WTC11 (cell line): ENCODE data around the gene ST6GALNAC5. TPM values are rescaled to one million over a fixed set of nuclear protein-coding genes. Genes with fewer than 3 reads are reported as not detected.

Source experiments
- ATAC-seq: fragments of 200-7000 bp; cut with Tn5 transposase; 2 replicates; pipeline ENCODE4 v1.10.0; 2021; ENCODE audit warnings: mild to moderate bottlenecking, moderate library complexity
- CTCF ChIA-PET: fragments of 300-600 bp; sonication (Branson Sonifier 250); formaldehyde crosslinking; loops from one replicate; lab custom pipeline; 2021; ENCODE audit warnings: antibody characterized with exemption; lab: Charles Lee
- POLR2A ChIA-PET: fragments of 350-600 bp; sonication (Branson Sonifier 250); formaldehyde crosslinking; loops from one replicate; lab custom pipeline; 2021; ENCODE audit warnings: antibody characterized with exemption; lab: Charles Lee
- DNase-seq: peaks from one replicate; pipeline ENCODE4 v3.0.0; 2021; ENCODE audit warnings: low spot score
- H3K27ac Mint-ChIP-seq: 2 replicates; pipeline ENCODE4 v1.8.0; 2021; ENCODE audit warnings: mixed read lengths
- H3K27me3 Mint-ChIP-seq: 2 replicates; pipeline ENCODE4 v1.8.0; 2021; ENCODE audit warnings: low read depth, mild to moderate bottlenecking, moderate library complexity, mixed read lengths
- H3K36me3 Mint-ChIP-seq: 2 replicates; pipeline ENCODE4 v1.8.0; 2021; ENCODE audit warnings: mixed read lengths
- H3K4me1 Mint-ChIP-seq: 2 replicates; pipeline ENCODE4 v1.8.0; 2022; ENCODE audit warnings: mixed read lengths
- H3K4me3 Mint-ChIP-seq: 2 replicates; pipeline ENCODE4 v1.8.0; 2021; ENCODE audit warnings: mild to moderate bottlenecking, moderate library complexity, mixed read lengths
- H3K9me3 Mint-ChIP-seq: 2 replicates; pipeline ENCODE4 v1.8.0; 2021; ENCODE audit warnings: mixed read lengths
- CBFB ChIP-seq: sonication (generic); formaldehyde crosslinking; IDR thresholded peaks from 2 replicates; pipeline ENCODE4 v1.8.1; 2022; ENCODE audit warnings: mild to moderate bottlenecking, low read depth, missing genetic modification reagents
- EMX1 ChIP-seq: fragments of 250-450 bp; sonication (Bioruptor Pico); IDR thresholded peaks from 2 replicates; pipeline ENCODE4 v1.8.0; 2021; ENCODE audit warnings: mild to moderate bottlenecking
- FOXP1 ChIP-seq: sonication (generic); formaldehyde crosslinking; IDR thresholded peaks from 2 replicates; pipeline ENCODE4 v1.8.0; 2022; ENCODE audit warnings: missing genetic modification reagents, mild to moderate bottlenecking, moderate library complexity, borderline replicate concordance
- HMGA2 ChIP-seq: fragments of 250-450 bp; sonication (Bioruptor Pico); IDR thresholded peaks from 2 replicates; pipeline ENCODE4 v1.4.0; 2021; ENCODE audit warnings: mild to moderate bottlenecking, moderate library complexity
- IRF2 ChIP-seq: sonication (generic); formaldehyde crosslinking; IDR thresholded peaks from 2 replicates; pipeline ENCODE4 v1.8.0; 2022; ENCODE audit warnings: low read depth, missing genetic modification reagents, borderline replicate concordance
- KAT7 ChIP-seq: sonication (generic); formaldehyde crosslinking; IDR thresholded peaks from 2 replicates; pipeline ENCODE4 v1.8.1; 2023; ENCODE audit warnings: missing genetic modification reagents, mild to moderate bottlenecking, borderline replicate concordance
- NR3C1 ChIP-seq: sonication (generic); formaldehyde crosslinking; conservative IDR thresholded peaks from 2 replicates; pipeline ENCODE4 v1.8.1; 2023; ENCODE audit warnings: low read depth, mild to moderate bottlenecking, missing genetic modification reagents
- RELA ChIP-seq: sonication (generic); formaldehyde crosslinking; IDR thresholded peaks from 2 replicates; pipeline ENCODE4 v1.8.1; 2022; ENCODE audit warnings: missing genetic modification reagents, mild to moderate bottlenecking, borderline replicate concordance
- SP1 ChIP-seq: sonication (generic); formaldehyde crosslinking; conservative IDR thresholded peaks from 2 replicates; pipeline ENCODE4 v1.8.1; 2022; ENCODE audit warnings: missing genetic modification reagents
- STAT6 ChIP-seq: sonication (generic); formaldehyde crosslinking; conservative IDR thresholded peaks from 2 replicates; pipeline ENCODE4 v1.8.1; 2023; ENCODE audit warnings: mild to moderate bottlenecking, low read depth, missing genetic modification reagents, moderate library complexity
- USF1 ChIP-seq: sonication (generic); formaldehyde crosslinking; IDR thresholded peaks from 2 replicates; pipeline ENCODE4 v1.8.0; 2022; ENCODE audit warnings: mild to moderate bottlenecking, missing genetic modification reagents
- ZNF263 ChIP-seq: sonication (generic); formaldehyde crosslinking; IDR thresholded peaks from 2 replicates; pipeline ENCODE4 v1.8.1; 2022; ENCODE audit warnings: low read depth, mild to moderate bottlenecking, moderate library complexity, missing genetic modification reagents
- ZSCAN18 ChIP-seq: fragments of 250-450 bp; sonication (Bioruptor Pico); IDR thresholded peaks from 2 replicates; pipeline ENCODE4 v2.1.2; 2022; ENCODE audit warnings: mild to moderate bottlenecking, moderate library complexity
- total RNA-seq: library from RNA; stranded (reverse); gene quantifications from 3 replicates; pipeline ENCODE4 v1.2.3, GENCODE V29; 2021
- TF ChIP-seq, protein P1 (sequence below): sonication (generic); formaldehyde crosslinking; IDR thresholded peaks from 2 replicates; pipeline ENCODE4 v1.8.1; 2022; ENCODE audit warnings: mild to moderate bottlenecking, moderate library complexity, missing genetic modification reagents
- TF ChIP-seq, protein P2 (sequence below): sonication (generic); formaldehyde crosslinking; IDR thresholded peaks from 2 replicates; pipeline ENCODE4 v1.8.0; 2022; ENCODE audit warnings: missing genetic modification reagents
- TF ChIP-seq, protein P3 (sequence below): sonication (generic); formaldehyde crosslinking; IDR thresholded peaks from 2 replicates; pipeline ENCODE4 v1.8.1; 2023; ENCODE audit warnings: mild to moderate bottlenecking, missing genetic modification reagents, borderline replicate concordance
- TF ChIP-seq, protein P4 (sequence below): sonication (generic); formaldehyde crosslinking; IDR thresholded peaks from 2 replicates; pipeline ENCODE4 v1.8.1; 2023; ENCODE audit warnings: mild to moderate bottlenecking, missing genetic modification reagents
- TF ChIP-seq, protein P5 (sequence below): fragments of 250-450 bp; sonication (Bioruptor Pico); IDR thresholded peaks from 2 replicates; pipeline ENCODE4 v1.9.0; 2021; ENCODE audit warnings: mild to moderate bottlenecking

The ST6GALNAC5 gene
- total RNA-seq, 1 experiment from 2014 or later, result 9.6 TPM

DNA sequence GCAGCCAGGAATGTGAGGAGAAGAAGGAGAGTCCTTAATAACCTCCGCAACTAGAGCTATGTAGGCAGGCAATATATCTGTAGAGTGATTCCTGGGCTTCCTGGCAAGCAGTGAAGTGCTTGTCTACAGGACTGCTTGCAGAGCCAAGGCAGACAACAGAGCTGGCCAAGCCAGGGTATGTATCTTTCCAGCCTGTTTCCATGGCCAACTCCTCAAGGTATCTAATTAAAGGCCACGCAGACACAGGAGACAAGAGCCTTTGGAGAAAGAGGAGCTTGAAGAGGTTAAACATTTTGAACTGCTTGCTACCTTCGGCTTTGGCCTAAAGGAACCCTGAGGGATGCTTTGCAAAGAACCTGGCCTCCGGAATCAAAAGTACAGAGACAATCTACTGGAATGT lies 214.6 kb downstream of the ST6GALNAC5 start:
- H3K36me3 Mint-ChIP-seq, result 0 out of 2 replicates have a peak, but pooled peaks cover 4% of the 10 kb centered on the region
- peaks cover 49% of the 10 kb centered on the region for H3K4me1 Mint-ChIP-seq
- H3K27ac Mint-ChIP-seq, result peak overlapping the region; percentile 83; the same call in 1 of the 2 replicates
- no peak for DNase-seq
- peak; percentile 77 for ATAC-seq
- H3K27me3 Mint-ChIP-seq, result no peaks in the 10 kb centered on the region
- ChIA-PET CTCF (interaction anchor here (1.3 kb wide), 1 partner anchor 14 kb away, joined by 7 read pairs; no protein-coding TSS in a partner anchor), POLR2A (no interaction called here)
- no peak overlapping the region for H3K4me3 Mint-ChIP-seq
- peaks cover 5% of the 10 kb centered on the region for H3K9me3 Mint-ChIP-seq
- TF ChIP-seq USF1 (CRISPR knock-in tag), result no peak
- TF ChIP-seq, protein P1, sequence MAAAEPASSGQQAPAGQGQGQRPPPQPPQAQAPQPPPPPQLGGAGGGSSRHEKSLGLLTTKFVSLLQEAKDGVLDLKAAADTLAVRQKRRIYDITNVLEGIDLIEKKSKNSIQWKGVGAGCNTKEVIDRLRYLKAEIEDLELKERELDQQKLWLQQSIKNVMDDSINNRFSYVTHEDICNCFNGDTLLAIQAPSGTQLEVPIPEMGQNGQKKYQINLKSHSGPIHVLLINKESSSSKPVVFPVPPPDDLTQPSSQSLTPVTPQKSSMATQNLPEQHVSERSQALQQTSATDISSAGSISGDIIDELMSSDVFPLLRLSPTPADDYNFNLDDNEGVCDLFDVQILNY (CRISPR knock-in tag), result no peak
- no peak for TF ChIP-seq NR3C1
- TF ChIP-seq, protein P2, sequence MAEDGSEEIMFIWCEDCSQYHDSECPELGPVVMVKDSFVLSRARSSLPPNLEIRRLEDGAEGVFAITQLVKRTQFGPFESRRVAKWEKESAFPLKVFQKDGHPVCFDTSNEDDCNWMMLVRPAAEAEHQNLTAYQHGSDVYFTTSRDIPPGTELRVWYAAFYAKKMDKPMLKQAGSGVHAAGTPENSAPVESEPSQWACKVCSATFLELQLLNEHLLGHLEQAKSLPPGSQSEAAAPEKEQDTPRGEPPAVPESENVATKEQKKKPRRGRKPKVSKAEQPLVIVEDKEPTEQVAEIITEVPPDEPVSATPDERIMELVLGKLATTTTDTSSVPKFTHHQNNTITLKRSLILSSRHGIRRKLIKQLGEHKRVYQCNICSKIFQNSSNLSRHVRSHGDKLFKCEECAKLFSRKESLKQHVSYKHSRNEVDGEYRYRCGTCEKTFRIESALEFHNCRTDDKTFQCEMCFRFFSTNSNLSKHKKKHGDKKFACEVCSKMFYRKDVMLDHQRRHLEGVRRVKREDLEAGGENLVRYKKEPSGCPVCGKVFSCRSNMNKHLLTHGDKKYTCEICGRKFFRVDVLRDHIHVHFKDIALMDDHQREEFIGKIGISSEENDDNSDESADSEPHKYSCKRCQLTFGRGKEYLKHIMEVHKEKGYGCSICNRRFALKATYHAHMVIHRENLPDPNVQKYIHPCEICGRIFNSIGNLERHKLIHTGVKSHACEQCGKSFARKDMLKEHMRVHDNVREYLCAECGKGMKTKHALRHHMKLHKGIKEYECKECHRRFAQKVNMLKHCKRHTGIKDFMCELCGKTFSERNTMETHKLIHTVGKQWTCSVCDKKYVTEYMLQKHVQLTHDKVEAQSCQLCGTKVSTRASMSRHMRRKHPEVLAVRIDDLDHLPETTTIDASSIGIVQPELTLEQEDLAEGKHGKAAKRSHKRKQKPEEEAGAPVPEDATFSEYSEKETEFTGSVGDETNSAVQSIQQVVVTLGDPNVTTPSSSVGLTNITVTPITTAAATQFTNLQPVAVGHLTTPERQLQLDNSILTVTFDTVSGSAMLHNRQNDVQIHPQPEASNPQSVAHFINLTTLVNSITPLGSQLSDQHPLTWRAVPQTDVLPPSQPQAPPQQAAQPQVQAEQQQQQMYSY (CRISPR knock-in tag), result no peak
- TF ChIP-seq EMX1 (CRISPR knock-in tag), result no peak
- TF ChIP-seq, protein P3, sequence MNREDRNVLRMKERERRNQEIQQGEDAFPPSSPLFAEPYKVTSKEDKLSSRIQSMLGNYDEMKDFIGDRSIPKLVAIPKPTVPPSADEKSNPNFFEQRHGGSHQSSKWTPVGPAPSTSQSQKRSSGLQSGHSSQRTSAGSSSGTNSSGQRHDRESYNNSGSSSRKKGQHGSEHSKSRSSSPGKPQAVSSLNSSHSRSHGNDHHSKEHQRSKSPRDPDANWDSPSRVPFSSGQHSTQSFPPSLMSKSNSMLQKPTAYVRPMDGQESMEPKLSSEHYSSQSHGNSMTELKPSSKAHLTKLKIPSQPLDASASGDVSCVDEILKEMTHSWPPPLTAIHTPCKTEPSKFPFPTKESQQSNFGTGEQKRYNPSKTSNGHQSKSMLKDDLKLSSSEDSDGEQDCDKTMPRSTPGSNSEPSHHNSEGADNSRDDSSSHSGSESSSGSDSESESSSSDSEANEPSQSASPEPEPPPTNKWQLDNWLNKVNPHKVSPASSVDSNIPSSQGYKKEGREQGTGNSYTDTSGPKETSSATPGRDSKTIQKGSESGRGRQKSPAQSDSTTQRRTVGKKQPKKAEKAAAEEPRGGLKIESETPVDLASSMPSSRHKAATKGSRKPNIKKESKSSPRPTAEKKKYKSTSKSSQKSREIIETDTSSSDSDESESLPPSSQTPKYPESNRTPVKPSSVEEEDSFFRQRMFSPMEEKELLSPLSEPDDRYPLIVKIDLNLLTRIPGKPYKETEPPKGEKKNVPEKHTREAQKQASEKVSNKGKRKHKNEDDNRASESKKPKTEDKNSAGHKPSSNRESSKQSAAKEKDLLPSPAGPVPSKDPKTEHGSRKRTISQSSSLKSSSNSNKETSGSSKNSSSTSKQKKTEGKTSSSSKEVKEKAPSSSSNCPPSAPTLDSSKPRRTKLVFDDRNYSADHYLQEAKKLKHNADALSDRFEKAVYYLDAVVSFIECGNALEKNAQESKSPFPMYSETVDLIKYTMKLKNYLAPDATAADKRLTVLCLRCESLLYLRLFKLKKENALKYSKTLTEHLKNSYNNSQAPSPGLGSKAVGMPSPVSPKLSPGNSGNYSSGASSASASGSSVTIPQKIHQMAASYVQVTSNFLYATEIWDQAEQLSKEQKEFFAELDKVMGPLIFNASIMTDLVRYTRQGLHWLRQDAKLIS (CRISPR knock-in tag), result no peak
- TF ChIP-seq IRF2 (CRISPR knock-in tag), result no peak
- TF ChIP-seq KAT7 (CRISPR knock-in tag), result no peak
- no peak for TF ChIP-seq HMGA2 (CRISPR knock-in tag)
- TF ChIP-seq ZSCAN18 (CRISPR knock-in tag), result no peak
- TF ChIP-seq ZNF263 (CRISPR knock-in tag), result no peak
- TF ChIP-seq, protein P4, sequence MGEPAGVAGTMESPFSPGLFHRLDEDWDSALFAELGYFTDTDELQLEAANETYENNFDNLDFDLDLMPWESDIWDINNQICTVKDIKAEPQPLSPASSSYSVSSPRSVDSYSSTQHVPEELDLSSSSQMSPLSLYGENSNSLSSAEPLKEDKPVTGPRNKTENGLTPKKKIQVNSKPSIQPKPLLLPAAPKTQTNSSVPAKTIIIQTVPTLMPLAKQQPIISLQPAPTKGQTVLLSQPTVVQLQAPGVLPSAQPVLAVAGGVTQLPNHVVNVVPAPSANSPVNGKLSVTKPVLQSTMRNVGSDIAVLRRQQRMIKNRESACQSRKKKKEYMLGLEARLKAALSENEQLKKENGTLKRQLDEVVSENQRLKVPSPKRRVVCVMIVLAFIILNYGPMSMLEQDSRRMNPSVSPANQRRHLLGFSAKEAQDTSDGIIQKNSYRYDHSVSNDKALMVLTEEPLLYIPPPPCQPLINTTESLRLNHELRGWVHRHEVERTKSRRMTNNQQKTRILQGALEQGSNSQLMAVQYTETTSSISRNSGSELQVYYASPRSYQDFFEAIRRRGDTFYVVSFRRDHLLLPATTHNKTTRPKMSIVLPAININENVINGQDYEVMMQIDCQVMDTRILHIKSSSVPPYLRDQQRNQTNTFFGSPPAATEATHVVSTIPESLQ (CRISPR knock-in tag), result no peak
- TF ChIP-seq SP1 (CRISPR knock-in tag), result no peak
- no peak for TF ChIP-seq RELA (CRISPR knock-in tag)
- no peak for TF ChIP-seq STAT6 (CRISPR knock-in tag)
- TF ChIP-seq FOXP1 (CRISPR knock-in tag), result no peak
- no peak for TF ChIP-seq CBFB (CRISPR knock-in tag)
- TF ChIP-seq, protein P5, sequence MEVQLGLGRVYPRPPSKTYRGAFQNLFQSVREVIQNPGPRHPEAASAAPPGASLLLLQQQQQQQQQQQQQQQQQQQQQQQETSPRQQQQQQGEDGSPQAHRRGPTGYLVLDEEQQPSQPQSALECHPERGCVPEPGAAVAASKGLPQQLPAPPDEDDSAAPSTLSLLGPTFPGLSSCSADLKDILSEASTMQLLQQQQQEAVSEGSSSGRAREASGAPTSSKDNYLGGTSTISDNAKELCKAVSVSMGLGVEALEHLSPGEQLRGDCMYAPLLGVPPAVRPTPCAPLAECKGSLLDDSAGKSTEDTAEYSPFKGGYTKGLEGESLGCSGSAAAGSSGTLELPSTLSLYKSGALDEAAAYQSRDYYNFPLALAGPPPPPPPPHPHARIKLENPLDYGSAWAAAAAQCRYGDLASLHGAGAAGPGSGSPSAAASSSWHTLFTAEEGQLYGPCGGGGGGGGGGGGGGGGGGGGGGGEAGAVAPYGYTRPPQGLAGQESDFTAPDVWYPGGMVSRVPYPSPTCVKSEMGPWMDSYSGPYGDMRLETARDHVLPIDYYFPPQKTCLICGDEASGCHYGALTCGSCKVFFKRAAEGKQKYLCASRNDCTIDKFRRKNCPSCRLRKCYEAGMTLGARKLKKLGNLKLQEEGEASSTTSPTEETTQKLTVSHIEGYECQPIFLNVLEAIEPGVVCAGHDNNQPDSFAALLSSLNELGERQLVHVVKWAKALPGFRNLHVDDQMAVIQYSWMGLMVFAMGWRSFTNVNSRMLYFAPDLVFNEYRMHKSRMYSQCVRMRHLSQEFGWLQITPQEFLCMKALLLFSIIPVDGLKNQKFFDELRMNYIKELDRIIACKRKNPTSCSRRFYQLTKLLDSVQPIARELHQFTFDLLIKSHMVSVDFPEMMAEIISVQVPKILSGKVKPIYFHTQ, result no peak
